NCI-H2196 (cell line): ENCODE results near the gene ARHGAP24.
A peak's percentile ranks its signal among the peaks of the same experiment; 100 is the strongest.
"Not testable (repeated sequence)": the region's sequence is repeated elsewhere in the genome, so short reads cannot be mapped to it uniquely, and the experiment has no call there.

Source experiments
- DNase-seq: peaks from one replicate; lab custom pipeline; 2025; ENCODE audit not compliant: unreplicated experiment; lab: John Stamatoyannopoulos, UW

Gene ARHGAP24

DNA sequence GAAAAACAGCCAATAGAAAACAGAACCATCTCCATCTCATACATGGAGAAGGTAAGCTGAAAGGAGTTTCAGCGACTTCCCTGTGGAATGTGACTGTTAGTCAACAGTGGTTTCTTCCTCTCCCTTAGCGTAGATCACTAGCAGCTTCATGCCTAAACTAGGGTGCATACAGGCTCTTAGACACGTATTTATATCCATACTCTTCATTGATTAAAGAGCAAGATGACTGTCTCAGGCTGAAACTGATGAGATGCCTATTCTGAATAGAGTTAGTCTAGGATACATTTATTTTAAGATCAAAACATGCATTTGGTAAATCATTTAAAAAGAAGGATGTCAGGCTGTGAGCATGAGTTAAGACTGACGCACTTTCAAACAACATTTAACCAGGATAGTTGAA, 423.3 kb downstream of the ARHGAP24 start:
- no peak for DNase-seq

DNA sequence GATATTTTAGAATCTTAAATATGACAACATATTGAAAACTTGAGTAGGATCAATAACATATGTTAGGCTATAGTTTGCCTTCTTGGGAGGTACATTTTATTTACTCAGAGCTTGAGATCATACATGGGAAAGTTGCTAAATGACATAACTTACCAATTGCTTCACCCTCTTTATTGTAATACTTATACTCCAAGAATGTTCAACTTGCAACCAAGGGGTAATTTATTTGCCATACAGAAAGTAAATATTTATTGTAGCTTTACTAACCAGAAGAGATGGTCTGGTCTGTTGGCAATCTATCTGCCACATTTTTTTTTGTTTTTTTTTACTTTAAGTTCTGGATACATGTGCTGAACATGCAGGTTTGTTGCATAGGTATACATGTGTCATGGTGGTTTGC, 426.6 kb downstream of the ARHGAP24 start:
- DNase-seq: no peak

DNA sequence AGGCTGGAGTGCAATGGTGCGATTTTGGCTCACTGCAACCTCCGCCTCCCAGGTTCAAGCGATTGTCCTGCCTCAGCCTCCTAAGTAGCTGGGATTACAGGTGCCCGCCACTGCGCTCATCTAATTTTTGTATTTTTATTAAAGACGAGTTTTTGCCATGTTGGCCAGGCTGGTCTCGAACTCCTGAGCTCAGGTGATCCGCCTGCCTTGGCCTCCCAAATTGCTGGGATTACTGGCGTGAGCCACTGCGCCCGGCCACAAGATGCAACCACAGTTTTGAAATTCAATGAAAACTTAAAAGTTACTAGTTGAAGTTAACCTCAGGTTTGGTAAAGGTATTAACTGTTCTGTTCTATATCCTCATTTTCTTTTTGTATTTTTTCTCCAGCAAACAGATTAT, 427.7 kb downstream of the ARHGAP24 start:
- DNase-seq: not testable (repeated sequence)

DNA sequence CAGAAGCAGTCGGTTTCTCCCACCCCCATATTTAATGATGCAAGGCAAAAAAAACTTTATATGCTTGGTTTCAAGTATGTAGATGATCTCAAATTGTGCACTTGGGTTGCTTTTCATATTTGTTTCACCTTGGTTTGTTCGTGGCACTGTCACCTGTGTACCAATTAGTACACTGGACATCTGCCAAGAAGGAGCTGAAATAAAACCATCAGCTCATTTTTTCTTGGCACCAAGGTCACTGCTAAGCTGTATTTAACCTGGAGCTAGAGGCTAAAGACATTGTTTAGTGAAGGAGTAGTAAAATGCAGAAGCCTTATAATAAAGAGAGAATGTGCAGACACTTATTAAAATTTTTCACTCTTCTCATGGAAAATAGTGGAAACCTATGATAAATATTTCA, 430.8 kb downstream of the ARHGAP24 start:
- peak; percentile 10 for DNase-seq

DNA sequence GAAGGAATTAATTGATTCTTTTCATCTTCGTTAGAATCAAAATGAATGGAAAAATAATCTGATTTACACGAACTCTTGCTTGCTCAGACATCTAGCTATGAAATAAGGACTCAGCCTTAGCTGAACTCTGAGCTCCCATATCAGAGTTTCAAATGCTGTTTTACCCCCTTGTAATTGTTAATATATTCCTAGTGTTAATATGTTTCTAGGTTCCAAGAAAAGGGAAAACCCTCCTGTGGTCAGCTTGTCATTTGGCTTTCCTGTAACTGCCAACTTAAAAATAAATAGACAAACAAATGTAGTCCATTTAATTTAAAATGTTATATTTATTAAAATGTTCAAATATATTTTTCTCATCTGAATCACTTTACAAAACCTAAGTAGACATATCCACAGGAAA, 432.1 kb downstream of the ARHGAP24 start:
- DNase-seq: no peak

DNA sequence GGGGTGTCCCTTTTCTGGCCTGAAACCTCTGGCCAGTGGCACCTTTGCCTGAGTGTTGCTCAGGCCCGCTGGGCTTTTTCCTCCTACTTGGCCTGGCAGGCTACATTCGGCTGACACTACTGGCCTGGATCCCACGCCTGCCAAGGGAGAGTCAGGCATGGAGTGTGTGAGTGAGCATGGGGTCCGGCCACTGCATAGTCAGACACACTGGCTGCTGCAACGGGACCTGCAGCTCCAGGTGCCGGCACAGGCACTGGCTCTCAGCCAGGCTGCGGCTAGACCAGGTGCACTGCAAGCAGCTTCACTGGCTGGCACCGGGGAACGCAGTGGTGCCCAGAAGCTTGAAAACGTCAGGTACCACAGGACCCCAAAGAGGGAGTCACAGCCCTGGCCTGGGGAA, 434.9 kb downstream of the ARHGAP24 start:
- DNase-seq: no peak

DNA sequence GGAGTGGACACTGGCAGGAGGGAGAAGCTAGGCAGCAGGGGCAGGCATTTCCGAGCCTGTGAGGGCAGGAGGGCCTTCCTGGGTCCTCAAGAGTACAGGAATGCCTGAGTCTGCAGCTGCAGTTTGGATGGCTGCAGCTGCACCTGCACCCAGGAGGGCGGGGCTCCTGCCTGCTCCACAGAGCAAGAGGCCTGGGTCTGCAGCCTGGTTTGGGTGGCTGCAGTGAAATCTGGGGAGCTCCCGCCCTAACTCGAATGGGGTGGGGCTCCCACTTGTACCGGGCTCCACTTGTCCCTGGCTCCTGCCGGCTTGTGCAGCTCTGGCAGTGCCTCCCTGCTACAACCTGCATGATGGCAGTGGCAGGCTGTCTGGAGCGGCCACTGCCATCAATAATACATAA, 436.0 kb downstream of the ARHGAP24 start:
- DNase-seq: no peak

DNA sequence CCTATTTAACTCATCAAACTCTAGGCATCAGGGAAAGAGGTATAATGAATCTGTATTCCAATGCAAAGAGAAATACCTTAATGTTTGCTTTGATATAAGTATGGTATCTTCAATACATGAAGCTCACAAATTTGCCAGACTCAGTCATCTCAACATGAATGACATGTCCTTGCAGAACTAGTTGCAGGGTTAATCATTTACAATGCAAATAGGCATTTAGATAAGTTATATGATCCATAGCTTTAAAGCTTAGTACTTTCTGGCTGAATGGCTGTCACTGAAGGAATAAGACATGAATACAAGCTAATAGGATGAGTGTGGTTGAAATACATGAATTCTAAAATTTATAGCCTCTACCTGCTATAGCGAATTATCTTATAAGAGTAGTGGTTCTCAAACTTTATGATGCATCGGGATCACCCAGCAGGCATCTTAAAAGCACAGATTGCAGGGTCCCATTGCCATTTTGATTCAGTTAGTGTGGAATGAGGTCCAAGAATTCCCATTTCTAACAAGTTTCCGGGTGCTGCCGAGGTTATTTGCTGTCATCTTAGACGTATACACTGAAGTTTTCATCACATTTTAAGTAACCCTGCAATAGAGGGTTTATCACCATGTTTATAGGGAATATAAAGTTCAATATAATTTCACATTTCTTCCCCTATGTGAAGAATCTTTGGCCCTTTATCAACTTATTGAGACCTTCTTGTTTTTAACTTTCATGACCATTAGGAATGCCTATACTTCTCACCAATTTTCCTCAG, 439.2 kb downstream of the ARHGAP24 start:
- no peak for DNase-seq

DNA sequence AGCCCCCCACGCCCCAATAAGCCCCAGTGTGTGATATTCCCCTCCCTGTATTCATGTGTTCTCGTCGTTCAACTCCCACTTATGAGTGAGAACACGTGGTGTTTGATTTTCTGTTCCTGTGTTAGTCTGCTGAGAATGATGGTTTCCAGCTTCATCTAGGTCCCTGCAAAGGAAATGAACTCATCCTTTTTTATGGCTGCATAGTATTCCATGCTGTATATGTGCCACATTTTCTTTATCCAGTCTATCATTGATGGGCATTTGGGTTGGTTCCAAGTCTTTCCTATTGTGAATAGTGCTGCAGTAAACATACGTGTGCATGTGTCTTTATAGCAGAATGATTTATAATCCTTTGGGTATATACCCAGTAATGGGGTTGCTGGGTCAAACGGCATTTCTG, 440.6 kb downstream of the ARHGAP24 start:
- not testable (repeated sequence) for DNase-seq

DNA sequence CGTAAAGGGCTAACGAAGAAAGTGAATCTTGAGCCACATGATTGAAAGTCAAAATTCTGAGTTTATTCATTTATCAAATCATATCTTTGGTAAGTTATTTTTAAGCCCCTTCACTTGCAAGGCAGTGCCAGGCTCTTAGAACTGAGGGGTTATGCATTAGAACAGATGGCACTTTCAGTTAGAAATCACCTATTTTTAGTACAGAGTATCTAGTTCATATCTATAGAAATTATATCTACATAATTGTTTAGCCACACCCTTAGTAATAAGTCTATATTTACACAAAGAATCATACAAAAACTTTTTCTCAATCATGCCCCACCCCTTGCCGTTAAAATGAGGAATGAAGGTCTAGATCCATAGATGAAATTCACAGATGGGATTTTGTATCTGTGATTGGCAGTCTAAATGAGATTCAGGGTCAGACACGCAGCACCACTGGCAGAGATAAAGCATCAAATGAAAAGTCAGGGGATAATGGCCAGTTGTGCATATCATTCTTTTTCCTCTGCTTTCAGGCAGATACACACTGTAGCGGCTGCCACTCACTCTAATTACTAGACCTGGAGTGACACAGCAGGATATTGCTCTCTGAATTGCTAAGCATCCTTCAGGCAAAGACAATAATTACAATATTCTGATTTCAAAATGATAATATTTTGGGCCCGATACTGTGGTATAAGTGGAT, 444.4 kb downstream of the ARHGAP24 start:
- DNase-seq: no peak

DNA sequence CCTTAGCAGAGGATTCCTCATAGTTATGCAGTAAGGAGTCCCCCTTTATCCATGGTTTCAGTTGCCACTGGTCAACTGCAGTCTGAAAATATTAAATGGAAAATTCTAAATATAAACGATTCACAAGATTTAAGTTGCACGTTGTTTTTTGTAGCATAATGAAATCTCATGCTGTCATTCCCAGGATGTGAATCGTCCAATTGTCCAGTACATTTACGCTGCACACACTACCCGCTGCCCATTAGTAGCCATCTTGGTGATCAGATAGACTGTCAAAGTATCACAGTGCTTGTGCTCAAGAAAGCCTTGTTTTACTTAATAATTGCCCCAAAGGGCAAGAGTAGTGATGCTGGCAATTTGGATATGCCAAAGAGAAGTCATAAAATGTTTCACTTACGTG, 450.1 kb downstream of the ARHGAP24 start:
- no peak for DNase-seq

DNA sequence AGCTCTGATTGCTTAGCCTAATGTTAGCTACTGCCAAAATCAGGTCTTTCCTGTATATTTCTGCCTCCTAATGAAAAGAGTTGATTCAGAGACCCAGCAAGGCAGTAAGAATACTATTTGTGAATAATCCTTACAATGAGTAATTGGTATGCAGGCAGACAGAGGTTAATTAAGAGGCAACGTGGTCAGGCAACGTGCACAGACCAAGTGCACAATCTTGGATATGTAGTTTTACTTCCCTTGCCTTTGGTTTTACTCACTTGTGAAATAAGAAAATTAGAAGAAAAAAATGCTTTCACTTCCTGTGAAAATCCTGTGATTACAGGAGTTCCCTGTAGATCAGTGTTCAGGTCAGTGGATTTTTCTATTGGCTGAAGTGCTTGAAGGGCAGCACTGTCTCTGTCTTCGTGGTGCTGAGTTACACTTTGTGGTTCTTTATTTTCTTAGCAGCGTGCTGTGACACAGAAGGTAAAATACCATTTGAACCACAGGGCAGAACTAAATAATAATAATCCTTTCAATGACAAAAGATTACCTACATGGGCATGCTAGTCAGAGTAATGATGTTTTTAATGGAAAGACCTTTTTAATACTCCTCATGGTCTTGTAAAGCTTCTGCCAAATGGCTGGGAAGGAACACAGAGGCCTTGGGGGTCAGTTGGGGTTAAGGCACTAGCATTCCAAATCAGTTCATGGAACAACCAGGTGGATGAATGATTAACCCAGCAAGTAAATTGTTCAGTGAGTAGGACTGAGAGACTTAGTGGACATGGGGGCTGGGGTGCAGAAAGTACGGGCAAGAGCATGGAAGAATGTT, 454.0 kb downstream of the ARHGAP24 start:
- no peak for DNase-seq

DNA sequence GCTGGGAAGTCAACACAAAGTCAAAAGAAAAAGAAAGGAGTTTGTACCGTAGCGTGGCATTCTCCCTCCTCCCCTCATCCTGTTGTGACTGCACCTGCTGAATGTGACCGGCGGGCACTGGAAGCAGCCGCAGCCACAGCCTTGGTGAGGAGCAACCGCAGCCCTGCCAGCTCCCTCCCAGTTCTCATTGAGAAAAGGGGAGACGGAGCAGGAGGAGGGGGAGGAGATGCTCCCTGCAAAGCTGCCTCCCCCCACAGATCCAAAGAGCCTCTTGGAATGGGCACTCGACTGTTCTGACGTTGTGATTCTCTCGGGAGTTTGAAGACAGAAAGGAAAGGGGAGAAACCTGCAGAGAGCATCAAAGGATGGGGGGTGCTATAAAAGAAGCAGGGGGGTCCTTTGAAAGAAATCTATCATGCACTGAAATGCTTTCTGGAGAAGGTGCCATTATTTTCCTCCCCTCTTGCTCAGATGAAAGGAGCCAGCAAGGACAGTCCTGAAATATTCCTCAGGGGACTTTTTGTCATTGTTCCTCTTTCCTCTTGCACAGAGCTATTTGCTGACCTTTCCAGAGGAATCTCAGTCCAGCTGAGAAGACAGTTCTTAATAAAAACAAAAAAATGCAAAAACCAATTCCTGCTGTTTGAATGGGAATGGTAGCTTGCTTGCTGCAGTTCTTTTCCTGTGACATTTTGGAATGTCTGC, 455.2 kb downstream of the ARHGAP24 start:
- peak; percentile 3 for DNase-seq

DNA sequence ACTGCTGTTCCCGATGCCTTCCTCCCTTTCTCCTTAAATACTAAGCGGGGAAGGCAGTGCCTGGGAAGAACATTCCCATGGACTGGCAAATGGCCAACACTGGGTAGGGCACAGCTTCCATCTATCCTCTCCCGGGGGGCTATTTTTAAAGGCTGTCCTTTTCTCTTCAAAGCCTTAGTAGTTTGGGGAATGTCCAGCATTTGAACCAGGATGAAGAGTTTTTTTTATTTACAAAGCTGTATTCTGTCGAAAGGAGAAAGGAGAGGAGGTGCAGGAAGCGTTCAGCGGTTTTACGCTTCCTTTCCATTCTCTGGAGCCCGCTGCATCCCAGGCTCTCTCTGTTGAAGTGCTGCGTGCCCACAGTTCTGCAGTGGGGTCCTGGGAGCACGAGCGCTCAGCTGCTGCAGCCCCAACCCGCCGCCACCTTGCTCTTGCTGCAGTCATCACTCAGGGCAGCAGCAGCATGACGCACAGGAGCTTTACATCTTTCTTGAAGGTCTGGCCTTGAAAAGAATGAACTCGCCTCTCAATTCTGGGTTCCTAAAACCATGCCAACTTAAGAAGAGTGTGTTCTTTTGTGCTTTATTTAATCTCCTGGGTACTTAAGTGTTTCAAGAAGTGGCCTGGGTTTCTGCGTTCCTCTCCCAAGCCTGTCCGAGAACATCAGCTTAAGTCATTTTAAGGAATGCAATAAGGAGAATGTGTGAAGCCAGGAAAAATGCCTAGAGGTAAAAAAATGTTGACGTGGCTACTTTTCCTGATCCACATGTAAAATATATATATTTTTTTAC, 457.7 kb downstream of the ARHGAP24 start:
- no peak for DNase-seq

DNA sequence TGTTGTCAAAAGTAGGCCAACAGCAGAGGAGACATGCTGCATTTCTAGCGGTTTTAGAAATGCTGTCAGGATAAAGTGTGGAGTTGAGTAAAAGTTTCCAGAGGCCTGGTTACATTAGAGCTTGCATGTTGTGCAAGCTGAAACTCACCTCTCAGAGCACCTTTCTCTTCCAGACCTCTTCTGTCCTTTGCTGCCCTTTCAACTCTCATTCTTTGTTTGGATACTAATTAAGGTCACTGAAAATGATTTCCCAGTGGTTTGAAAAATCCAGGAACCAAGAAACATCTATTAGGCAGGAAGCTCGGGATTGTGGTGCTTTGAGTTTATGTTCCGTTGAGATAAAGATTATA, 458.3 kb downstream of the ARHGAP24 start:
- no peak for DNase-seq

DNA sequence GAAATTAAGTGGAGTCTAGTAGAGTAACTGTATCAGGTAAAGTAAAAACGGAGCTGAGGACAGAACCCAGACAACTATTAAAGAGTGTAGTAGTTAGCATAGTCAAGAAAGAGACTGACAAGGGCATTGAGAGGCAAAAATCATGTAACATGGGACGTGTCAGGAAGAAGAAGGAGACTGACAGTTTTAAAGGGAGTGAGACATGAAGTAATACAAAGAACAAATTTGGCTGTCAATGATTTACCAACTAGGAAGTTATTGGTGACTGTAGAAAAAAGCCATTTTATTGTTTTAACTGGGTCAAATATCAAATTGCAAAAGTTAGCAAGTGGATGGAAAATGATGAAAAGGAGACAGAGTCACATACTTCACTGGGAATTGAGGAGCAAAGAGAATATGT, 462.6 kb downstream of the ARHGAP24 start:
- no peak for DNase-seq

DNA sequence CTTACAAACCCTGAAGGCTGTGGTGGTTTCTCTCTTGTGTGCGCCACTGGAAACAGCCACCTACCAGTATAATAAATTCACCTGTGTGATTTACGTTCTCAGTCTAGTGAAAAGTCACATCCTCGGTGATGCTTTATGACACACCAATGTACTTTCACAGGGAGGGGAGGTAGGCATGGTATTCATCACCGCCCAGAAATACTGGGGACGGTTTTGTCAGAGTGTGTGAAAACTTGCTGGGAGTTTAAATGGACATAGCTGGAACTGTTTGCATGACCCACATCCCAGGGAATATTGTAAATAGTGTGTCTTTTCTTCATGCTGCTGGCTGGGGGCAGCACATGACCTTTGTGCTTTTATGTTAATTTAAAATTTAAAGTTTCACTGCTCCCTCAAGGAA, 463.1 kb downstream of the ARHGAP24 start:
- DNase-seq: no peak

DNA sequence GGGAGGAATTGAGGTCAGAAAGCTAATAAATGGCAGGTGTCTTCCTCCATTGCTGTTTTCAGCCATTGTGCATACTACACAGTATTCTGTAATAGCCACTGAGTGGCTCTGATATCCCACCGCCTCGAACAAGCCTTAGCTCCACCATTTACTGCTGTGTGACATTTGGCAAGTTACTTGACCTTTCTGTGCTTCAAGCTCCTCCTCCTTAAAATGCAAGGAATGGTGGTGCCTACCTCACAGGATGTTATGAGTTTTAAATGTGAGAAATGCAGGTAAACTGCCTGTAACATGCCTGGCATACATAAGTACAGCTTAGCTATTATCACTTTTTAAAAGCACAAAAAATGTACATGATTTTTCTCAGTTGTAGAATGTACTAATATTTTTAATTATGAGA, 464.0 kb downstream of the ARHGAP24 start:
- DNase-seq: no peak

DNA sequence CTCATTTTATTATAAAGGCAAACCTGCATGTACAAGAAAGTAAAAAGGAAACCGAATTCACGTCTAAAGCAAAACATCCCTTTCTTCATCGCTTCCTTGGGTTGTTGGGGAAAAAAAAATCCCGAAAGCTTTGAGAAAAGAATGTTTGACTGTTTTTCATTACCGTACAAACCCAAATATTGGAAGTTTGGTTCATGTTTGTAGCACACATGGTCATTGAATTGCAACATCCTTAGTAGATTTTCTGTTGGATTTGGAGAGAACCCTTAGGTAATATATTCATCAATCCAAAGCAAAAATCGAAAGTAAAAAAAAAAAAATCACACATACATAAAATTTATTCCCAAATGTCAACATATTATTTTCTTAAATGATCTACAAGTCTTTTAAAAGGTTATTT, 464.6 kb downstream of the ARHGAP24 start:
- DNase-seq: no peak

DNA sequence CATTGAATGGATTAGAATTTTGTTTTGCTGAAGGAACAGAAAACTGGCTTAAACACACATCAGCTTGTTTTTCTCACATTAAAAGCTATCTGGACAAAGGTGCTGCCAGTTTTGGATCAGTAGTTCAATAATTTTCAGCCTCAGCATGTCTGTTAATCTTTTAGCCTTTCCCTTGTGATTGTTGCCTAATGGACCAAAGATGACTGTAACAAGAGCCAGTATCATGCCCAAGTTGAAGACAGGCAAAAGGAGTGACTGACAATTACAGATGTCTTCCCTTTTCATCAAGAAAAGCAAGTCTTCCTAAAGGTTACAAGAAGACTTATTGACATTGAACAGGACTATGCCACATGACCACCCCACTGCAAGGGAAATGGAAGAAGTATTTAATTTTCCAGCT, 465.2 kb downstream of the ARHGAP24 start:
- DNase-seq: no peak

DNA sequence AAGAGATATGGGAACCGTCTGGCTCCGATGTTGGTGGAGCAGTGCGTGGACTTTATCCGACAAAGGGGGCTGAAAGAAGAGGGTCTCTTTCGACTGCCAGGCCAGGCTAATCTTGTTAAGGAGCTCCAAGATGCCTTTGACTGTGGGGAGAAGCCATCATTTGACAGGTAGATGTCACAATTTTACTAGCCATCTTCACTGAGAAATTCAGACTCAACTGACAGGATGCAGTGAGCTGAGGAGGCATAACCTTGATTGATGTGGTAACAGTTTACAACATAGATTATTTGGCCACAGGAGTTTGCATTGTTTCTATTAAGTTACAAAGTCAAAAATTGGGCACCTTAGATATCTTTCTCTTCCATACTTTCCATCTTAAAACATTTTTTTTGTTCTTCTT, 467.2 kb downstream of the ARHGAP24 start:
- no peak for DNase-seq
